Adrenal gland (tissue), 12 donors: ENCODE measurements around the gene AUNIP. TPM values are rescaled to one million over a fixed set of nuclear protein-coding genes. Genes with fewer than 3 reads are reported as not detected.

Experiments used
- DNase-seq, 7 donors: peaks; one replicate each; pipeline ENCODE4 v3.0.0-alpha.2; 2019 to 2020
- H3K27ac ChIP-seq, 5 donors: fragments of 200-600 bp; sonication (generic) in 4 of 5; 1 replicate in 3 of 5; 2 replicates in 2 of 5; pipeline versions ENCODE4 v1.5.1 to v1.8.0; 2016 to 2020; ENCODE audit warnings: mild to moderate bottlenecking in 1 of 5
- H3K27me3 ChIP-seq: fragments of 200-600 bp; 2 replicates; pipeline ENCODE4 v1.8.0; 2021
- H3K36me3 ChIP-seq, 2 donors: fragments of 200-600 bp; replicated peaks in 1 of 2; 1 replicate in 1 of 2; 2 replicates in 1 of 2; pipeline versions ENCODE4 v1.5.1 to v1.8.0; 2018 to 2022
- H3K4me1 ChIP-seq, 2 donors: fragments of 200-600 bp; replicated peaks in 1 of 2; 1 replicate in 1 of 2; 2 replicates in 1 of 2; pipeline versions ENCODE4 v1.5.1 to v1.8.0; 2018 to 2021
- H3K4me3 ChIP-seq, 4 donors: fragments of 200-600 bp; sonication (generic) in 3 of 4; one replicate each; pipeline ENCODE4 v1.5.1; 2016 to 2018
- H3K9me3 ChIP-seq, 3 donors: fragments of 200-600 bp; sonication (generic) in 1 of 3; replicated peaks in 1 of 3; 1 replicate in 2 of 3; 2 replicates in 1 of 3; pipeline versions ENCODE4 v1.5.1 to v1.8.0; 2016 to 2021
- POLR2A ChIP-seq, 2 donors: fragments of 450-650 bp; IDR thresholded peaks; one replicate each; pipeline ENCODE4 v1.6.1; 2017; ENCODE audit warnings: antibody characterized with exemption in 2 of 2, mild to moderate bottlenecking in 2 of 2, moderate library complexity in 1 of 2
- WGBS, 4 donors: extraction: QIAGEN DNeasy Blood & Tissue Kit in 2 of 4; methylation state at CpG; one replicate each; pipeline versions ENCODE4 v1.1.5 to v1.1.7; 2013 to 2017; 5-methylcytosine and 5-hydroxymethylcytosine counted together
- intact Hi-C, 2 donors: fragments of 100-400 bp; cut with DNase I; formaldehyde crosslinking; loops; one replicate each; pipeline versions ENCODE4 v1.14.1 to v1.15.0; 2022 to 2023
- microRNA-seq, 3 donors: library from miRNA; unstranded; fragments of <30 nt; microRNA quantifications; one replicate each; pipeline ENCODE4, GENCODE V29; 2017 to 2020
- polyA plus RNA-seq, 3 donors: library from polyadenylated mRNA; stranded (reverse); fragments of 200-250 nt in 2 of 3; fragments of 350-450 nt in 1 of 3; fragmentation: Illumina TruSeq in 1 of 3; extraction: RNeasy Lipid Tissue Mini Kit (QIAGEN cat#74804) in 1 of 3; gene quantifications; one replicate each; pipeline ENCODE4 v1.2.3, GENCODE V29; 2013 to 2014
- small RNA-seq, 2 donors: library from RNA; depleted of rRNA; stranded (forward); fragments of <200 nt; gene quantifications; one replicate each; pipeline ENCODE3, GENCODE V24; 2016
- total RNA-seq, 9 donors: library from RNA; depleted of rRNA in 4 of 9; stranded (reverse); fragments of >200 nt in 4 of 9; fragments of 120-200 nt in 1 of 9; fragmentation: NEBNext Ultra II Directional in 1 of 9; extraction: Animal tissue kit (Norgen Biotek cat#: 25700) in 1 of 9; gene quantifications; one replicate each; pipeline versions ENCODE4 v1.1.0 to v1.2.4, GENCODE V29; 2013 to 2023
- TF ChIP-seq, protein P1 (sequence below), 6 experiments: fragments of 450-650 bp in 4 of 6; fragments of 200-600 bp in 2 of 6; sonication (generic) in 1 of 6; IDR thresholded peaks; 1 replicate in 5 of 6; 2 replicates in 1 of 6; pipeline versions ENCODE4 v1.5.1 to v1.8.0; 2016 to 2021; ENCODE audit warnings: antibody characterized with exemption in 6 of 6, mild to moderate bottlenecking in 2 of 6, moderate library complexity in 1 of 6
- donor health status: healthy with polysubstance abuse.
- donor health status: Bipolar disorder and iron deficiency.
- donor health status: DM: yes; HTN: yes; CAD: no.
- donor health status: DM: no; HTN: no; CAD: no.
- donor health status: DM: no; HTN: no; CAD: no.
- donor health status: DM: yes; HTN: yes; CAD: no.

Gene AUNIP
- total and polyA plus RNA-seq, 12 donors: 0.24 to 3.4 (median 0.78) TPM

DNA sequence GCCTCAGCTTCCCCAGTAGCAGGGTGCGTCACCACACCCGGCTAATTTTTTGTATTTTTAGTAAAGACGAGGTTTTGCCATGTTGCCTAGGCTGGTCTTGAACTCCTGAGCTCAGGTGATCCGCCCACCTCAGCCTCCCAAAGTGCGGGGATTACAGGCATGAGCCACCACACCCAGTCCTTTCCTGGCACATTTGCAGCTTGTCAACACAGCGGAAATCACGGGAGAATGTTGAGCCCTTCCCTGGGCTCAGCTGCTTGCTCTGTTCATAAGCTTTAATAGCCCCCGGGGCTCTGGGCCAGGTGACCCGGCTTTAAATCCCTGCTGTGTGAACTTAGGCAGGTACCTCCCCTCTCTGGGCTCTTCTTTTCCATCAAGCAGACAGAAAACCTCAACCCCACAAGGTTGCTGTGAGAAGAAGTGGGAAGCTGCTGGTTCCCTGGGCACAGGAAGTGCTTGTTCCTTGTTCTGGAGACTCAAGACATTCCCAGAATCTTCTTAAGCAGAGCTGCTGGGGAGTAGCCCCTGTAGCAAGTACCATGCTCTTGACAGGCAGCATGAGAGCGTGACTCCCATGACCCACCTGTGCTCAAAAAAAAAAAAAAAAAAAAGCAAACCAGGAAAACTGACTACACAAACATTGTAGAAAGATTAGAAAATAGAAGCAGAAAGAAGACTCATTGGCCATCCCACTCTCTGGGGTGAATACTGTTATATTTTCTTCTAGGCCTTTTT, 73.8 kb downstream of the AUNIP start:
- peaks cover 0 to 11% of the 10 kb centered on the region in 2 donors for H3K4me1 ChIP-seq
- intact Hi-C loops: no loop called here
- no peak for DNase-seq
- H3K4me3 ChIP-seq: no peak overlapping the region
- TF ChIP-seq, protein P1, sequence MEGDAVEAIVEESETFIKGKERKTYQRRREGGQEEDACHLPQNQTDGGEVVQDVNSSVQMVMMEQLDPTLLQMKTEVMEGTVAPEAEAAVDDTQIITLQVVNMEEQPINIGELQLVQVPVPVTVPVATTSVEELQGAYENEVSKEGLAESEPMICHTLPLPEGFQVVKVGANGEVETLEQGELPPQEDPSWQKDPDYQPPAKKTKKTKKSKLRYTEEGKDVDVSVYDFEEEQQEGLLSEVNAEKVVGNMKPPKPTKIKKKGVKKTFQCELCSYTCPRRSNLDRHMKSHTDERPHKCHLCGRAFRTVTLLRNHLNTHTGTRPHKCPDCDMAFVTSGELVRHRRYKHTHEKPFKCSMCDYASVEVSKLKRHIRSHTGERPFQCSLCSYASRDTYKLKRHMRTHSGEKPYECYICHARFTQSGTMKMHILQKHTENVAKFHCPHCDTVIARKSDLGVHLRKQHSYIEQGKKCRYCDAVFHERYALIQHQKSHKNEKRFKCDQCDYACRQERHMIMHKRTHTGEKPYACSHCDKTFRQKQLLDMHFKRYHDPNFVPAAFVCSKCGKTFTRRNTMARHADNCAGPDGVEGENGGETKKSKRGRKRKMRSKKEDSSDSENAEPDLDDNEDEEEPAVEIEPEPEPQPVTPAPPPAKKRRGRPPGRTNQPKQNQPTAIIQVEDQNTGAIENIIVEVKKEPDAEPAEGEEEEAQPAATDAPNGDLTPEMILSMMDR (IDR thresholded peaks at IDR 0.05): no peak
- no peak for TF ChIP-seq POLR2A (IDR thresholded peaks at IDR 0.05)
- H3K36me3 ChIP-seq: no peaks in the 10 kb centered on the region
- H3K27ac ChIP-seq: peak overlapping the region in 1 of 5 donors; percentile 8
- H3K27me3 ChIP-seq: no peaks in the 10 kb centered on the region
- WGBS, 4 donors: 86 to 98% (median 89%) methylated on average over 7 to 10 of the region's 10 CpGs
- H3K9me3 ChIP-seq: no peaks in the 10 kb centered on the region

DNA sequence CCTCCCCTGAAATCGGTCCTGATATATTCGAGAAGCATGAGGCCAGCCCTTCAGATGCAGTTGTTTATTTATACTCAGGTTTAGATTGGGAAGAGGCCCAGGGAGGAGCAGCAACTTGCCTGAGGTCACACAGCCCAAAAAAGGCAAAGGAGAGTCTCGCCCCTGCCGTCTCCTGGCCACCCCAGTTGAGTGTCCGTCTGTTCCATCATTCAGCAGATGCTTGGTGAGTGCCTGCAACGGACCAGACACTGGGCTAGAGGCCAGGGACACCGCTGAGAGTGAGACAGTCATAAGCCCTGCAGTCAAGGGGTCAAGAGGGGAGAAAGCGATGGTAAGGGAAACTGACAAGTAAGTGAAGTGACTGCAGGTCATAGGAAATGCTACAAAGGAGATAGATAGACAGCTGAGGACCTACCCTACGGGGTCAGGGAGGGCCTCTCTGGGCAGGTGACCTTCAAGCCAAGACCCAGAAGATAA, 74.6 kb downstream of the AUNIP start:
- no peak for TF ChIP-seq POLR2A (IDR thresholded peaks at IDR 0.05)
- TF ChIP-seq, protein P1 (IDR thresholded peaks at IDR 0.05): no peak
- H3K4me3 ChIP-seq: no peak overlapping the region
- intact Hi-C loops: no loop called here
- H3K27me3 ChIP-seq: no peaks in the 10 kb centered on the region
- no peaks in the 10 kb centered on the region for H3K9me3 ChIP-seq
- WGBS, 4 donors: 58 to 71% (median 66%) methylated on average over 9 of the region's 9 CpGs
- peaks cover 0 to 11% of the 10 kb centered on the region in 2 donors for H3K4me1 ChIP-seq
- H3K27ac ChIP-seq: no peak overlapping the region
- H3K36me3 ChIP-seq: no peaks in the 10 kb centered on the region
- DNase-seq: peak in 1 of 7 donors; percentile 44

Small RNA genes within 50 kb of the gene (microRNA-seq; reads per million reads assigned to microRNA genes)
- gene MIR3917: 0.38 to 1.4 (median 0.45) reads per million in 3 donors

Small RNA genes within 50 kb of the gene (small RNA-seq; reads per million reads assigned to genes)
- gene AL033528.1 (0 reads per million in 2 donors), gene RF00019 (0 reads per million in 2 donors), gene SNRPFP2 (0 reads per million in 2 donors)

Other genes starting within 250 kb of the AUNIP start
- 10 to 100 TPM in 8 of 9 donors, 1 to 10 TPM in 1; 2.7 to 58.7 (median 30.0) TPM for gene MAN1C1, start 242.7 kb downstream of the AUNIP start, total RNA-seq
- gene MAN1C1, start 242.7 kb downstream of the AUNIP start, polyA plus RNA-seq: 10 to 100 TPM in 2 of 3 donors, 1 to 10 TPM in 1; 8.3 to 14.1 (median 13.7) TPM
- 100 to 1,000 TPM in 1 of 9 donors, 10 to 100 TPM in 7, 1 to 10 TPM in 1; 8.7 to 105 (median 73.9) TPM for gene SELENON, start 59.3 kb downstream of the AUNIP start, total RNA-seq
- gene SELENON, start 59.3 kb downstream of the AUNIP start, polyA plus RNA-seq: 10 to 100 TPM; 35.6 to 75.9 (median 37.7) TPM
- 100 to 1,000 TPM; 116 to 285 (median 187) TPM for gene MTFR1L, start 39.5 kb downstream of the AUNIP start, total RNA-seq
- gene MTFR1L, start 39.5 kb downstream of the AUNIP start, polyA plus RNA-seq: 100 to 1,000 TPM; 157 to 298 (median 284) TPM
- gene PAQR7, start 16.3 kb upstream of the AUNIP start, total RNA-seq: 10 to 100 TPM; 30.2 to 71.8 (median 35.6) TPM
- gene PAQR7, start 16.3 kb upstream of the AUNIP start, polyA plus RNA-seq: 10 to 100 TPM; 19.9 to 26.1 (median 20.6) TPM
- 100 to 1,000 TPM in 1 of 9 donors, 10 to 100 TPM in 7, 1 to 10 TPM in 1; 7.9 to 242 (median 22.4) TPM for gene STMN1, start 47.0 kb upstream of the AUNIP start, total RNA-seq
- 10 to 100 TPM; 32.6 to 88.7 (median 37.6) TPM for gene STMN1, start 47.0 kb upstream of the AUNIP start, polyA plus RNA-seq
- 10 to 100 TPM in 8 of 9 donors, 1 to 10 TPM in 1; 6.6 to 32.8 (median 14.9) TPM for gene PAFAH2, start 138.6 kb upstream of the AUNIP start, total RNA-seq
- gene PAFAH2, start 138.6 kb upstream of the AUNIP start, polyA plus RNA-seq: 10 to 100 TPM in 1 of 3 donors, 1 to 10 TPM in 2; 8.3 to 12.3 (median 8.4) TPM
- gene EXTL1, start 162.3 kb upstream of the AUNIP start, total RNA-seq: 1 to 10 TPM in 7 of 9 donors, under 1 TPM in 2; 0.50 to 6.5 (median 2.1) TPM
- gene EXTL1, start 162.3 kb upstream of the AUNIP start, polyA plus RNA-seq: 1 to 10 TPM in 2 of 3 donors, under 1 TPM in 1; 0.31 to 4.2 (median 1.1) TPM
- 1 to 10 TPM in 5 of 9 donors, under 1 TPM in 4; 0.06 to 4.8 (median 1.1) TPM for gene SLC30A2, start 186.7 kb upstream of the AUNIP start, total RNA-seq
- gene SLC30A2, start 186.7 kb upstream of the AUNIP start, polyA plus RNA-seq: under 1 TPM; 0.15 to 0.32 (median 0.27) TPM
- 1 to 10 TPM in 1 of 9 donors, under 1 TPM in 2, not detected in 6; 0.06 to 4.6 (median 0.18) TPM for gene TRIM63, start 208.2 kb upstream of the AUNIP start, total RNA-seq
- gene TRIM63, start 208.2 kb upstream of the AUNIP start, polyA plus RNA-seq: under 1 TPM in 2 of 3 donors, not detected in 1; 0.16 to 0.24 TPM